ENCODE data around the gene MROH9. TPM values are rescaled to one million over a fixed set of nuclear protein-coding genes. Genes with fewer than 3 reads are reported as not detected.

Gene MROH9
- total and polyA plus RNA-seq, 9 of the 15 experiments (the other 6 are each of a cell fraction or from before 2014, with no cell fraction given): not detected

DNA sequence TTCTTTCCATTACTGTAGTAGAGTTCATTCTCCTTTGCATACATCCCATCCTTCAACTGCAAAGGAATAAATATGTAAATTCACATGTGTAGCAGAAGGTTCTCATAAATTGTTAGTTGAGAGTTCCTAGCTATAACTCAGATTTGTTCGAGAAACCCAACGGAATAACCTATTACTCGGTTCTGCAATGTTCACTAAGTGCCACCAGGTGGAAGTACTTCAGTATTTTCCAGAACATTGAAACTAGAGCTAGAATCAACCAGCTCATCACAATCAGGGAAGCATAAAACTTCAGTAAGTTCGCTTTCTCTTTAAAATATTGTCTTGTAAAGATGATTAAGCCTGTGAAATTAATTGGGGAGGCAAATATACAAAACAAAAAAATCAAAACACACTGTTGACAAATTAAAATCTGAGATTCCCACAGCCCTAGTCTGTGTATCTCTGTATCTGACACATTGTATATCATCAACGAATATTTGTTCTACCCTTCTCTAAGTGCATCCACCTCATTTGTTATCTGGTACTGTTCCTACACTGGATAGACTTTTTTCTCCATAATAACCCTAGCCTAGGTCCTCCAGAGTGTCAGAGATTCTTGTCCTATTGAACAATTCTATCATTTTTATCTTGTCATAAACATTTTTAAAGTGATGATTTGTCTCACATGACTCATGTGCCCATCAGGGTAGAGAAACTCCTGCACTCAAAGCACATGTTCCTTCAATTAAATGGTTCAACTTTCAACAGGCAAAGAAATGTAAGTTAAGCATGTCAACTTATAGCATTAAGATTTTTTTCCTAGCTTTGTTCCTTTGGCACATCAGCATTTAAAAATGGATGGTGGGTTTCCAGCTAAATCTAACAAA is 31.9 kb downstream of the MROH9 start:
- peak in 1 of 2 experiments; percentile 39; a peak in 2 of 4 replicates for TF ChIP-seq RAD21 (CRISPR knock-in tag; conservative IDR thresholded peaks at IDR 0.05 in 1 of 2, IDR thresholded peaks at IDR 0.05 in 1 of 2)
- TF ChIP-seq, protein P1, sequence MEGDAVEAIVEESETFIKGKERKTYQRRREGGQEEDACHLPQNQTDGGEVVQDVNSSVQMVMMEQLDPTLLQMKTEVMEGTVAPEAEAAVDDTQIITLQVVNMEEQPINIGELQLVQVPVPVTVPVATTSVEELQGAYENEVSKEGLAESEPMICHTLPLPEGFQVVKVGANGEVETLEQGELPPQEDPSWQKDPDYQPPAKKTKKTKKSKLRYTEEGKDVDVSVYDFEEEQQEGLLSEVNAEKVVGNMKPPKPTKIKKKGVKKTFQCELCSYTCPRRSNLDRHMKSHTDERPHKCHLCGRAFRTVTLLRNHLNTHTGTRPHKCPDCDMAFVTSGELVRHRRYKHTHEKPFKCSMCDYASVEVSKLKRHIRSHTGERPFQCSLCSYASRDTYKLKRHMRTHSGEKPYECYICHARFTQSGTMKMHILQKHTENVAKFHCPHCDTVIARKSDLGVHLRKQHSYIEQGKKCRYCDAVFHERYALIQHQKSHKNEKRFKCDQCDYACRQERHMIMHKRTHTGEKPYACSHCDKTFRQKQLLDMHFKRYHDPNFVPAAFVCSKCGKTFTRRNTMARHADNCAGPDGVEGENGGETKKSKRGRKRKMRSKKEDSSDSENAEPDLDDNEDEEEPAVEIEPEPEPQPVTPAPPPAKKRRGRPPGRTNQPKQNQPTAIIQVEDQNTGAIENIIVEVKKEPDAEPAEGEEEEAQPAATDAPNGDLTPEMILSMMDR (IDR thresholded peaks at IDR 0.05 in 2 of 3, conservative IDR thresholded peaks at IDR 0.05 in 1 of 3; ENCODE audit: insufficient read depth in 2 of 3, low read depth in 1 of 3, low read length in 3 of 3): peak in 2 of 3 experiments; percentile 18 to 22; a peak in 1 of 6 replicates
- no peak for TF ChIP-seq DDX20 (tag; IDR thresholded peaks at IDR 0.05; ENCODE audit: low read depth)
- no peaks in the 10 kb centered on the region for H3K79me2 ChIP-seq (ENCODE audit: control insufficient read depth, insufficient read depth, low read length)
- no peak for FAIRE-seq
- no peak overlapping the region for H3K4me2 ChIP-seq (ENCODE audit: insufficient read depth, low read length)
- no peak overlapping the region for H2AFZ ChIP-seq (ENCODE audit: low read depth, low read length)
- 0 out of 2 replicates have a peak, but pooled peaks cover 2% of the 10 kb centered on the region for H3K9me3 ChIP-seq (replicated peaks; ENCODE audit: control insufficient read depth, insufficient read depth, low read depth, low read length)
- no peaks in the 10 kb centered on the region for H3K4me1 ChIP-seq (replicated peaks in 1 of 2; ENCODE audit: control insufficient read depth in 2 of 2, insufficient read depth in 2 of 2, low read length in 2 of 2)
- POLR2A ChIA-PET: no interaction called here
- no peak overlapping the region for H3K9ac ChIP-seq (ENCODE audit: insufficient read depth in 1 of 2, low read depth in 2 of 2, low read length in 2 of 2)
- no peak for ATAC-seq
- no peaks in the 10 kb centered on the region for H3K9me1 ChIP-seq (ENCODE audit: control insufficient read depth, insufficient read depth, low read length)
- no peak overlapping the region for H3K27ac ChIP-seq (ENCODE audit: extremely low read depth, low read depth, low read length)
- in situ Hi-C loops (cut with MboI): no loop called here
- no TSS peak for BruUV-seq (replicated peaks)
- H3K4me3 ChIP-seq: no peak overlapping the region
- H3K27me3 ChIP-seq (ENCODE audit: control insufficient read depth in 2 of 2, insufficient read depth in 2 of 2, low read length in 2 of 2): no peaks in the 10 kb centered on the region
- no peaks in the 10 kb centered on the region for H3K36me3 ChIP-seq (ENCODE audit: control insufficient read depth, insufficient read depth, low read length)
- CTCF ChIA-PET (ENCODE audit: low intra/inter-chr PET ratio): no interaction called here
- peak in 1 of 4 experiments; percentile 2 for DNase-seq (ENCODE audit: extremely low read depth in 1 of 4, low spot score in 3 of 4)
- intact Hi-C loops (cut with micrococcal nuclease): no loop called here
- WGBS (ENCODE audit: insufficient coverage, low coverage, missing lambda C conversion rate): 0% methylated on average over 5 of the region's 5 CpGs
- H4K20me1 ChIP-seq (replicated peaks; ENCODE audit: control insufficient read depth, insufficient read depth, low read length): no peaks in the 10 kb centered on the region

Measured in K562 (cell line).